PC-3 (cell line): ENCODE results near the gene NCOR2. TPM values are rescaled to one million over a fixed set of nuclear protein-coding genes. Genes with fewer than 3 reads are reported as not detected.

Experiments
- ATAC-seq: fragments of 200-7000 bp; cut with Tn5 transposase; 2 replicates; pipeline ENCODE4 v1.9.1; 2020; ENCODE audit warnings: mild to moderate bottlenecking, moderate library complexity
- BruUV-seq: library from RNA; stranded (reverse); fragments of 400-500 nt; replicated peaks from 2 replicates; lab custom pipeline; 2021; lab: Mats Ljungman, UMichigan
- CTCF ChIA-PET: fragments of 300-600 bp; sonication (Branson Sonifier 250); formaldehyde crosslinking; loops from one replicate; lab custom pipeline; 2022; ENCODE audit warnings: antibody characterized with exemption; lab: Charles Lee
- POLR2A ChIA-PET: fragments of 300-600 bp; sonication (Branson Sonifier 250); formaldehyde crosslinking; loops from one replicate; lab custom pipeline; 2022; ENCODE audit warnings: antibody characterized with exemption; ENCODE audit not compliant: unreplicated experiment; lab: Charles Lee
- DNase-seq: peaks from one replicate; pipeline ENCODE4 v3.0.0-alpha.2; 2015
- H2AFZ ChIP-seq: fragments of 300-600 bp; sonication (generic); 2 replicates; pipeline ENCODE4 v1.6.0; 2016; ENCODE audit warnings: antibody characterized with exemption, low read length
- H3F3A ChIP-seq: fragments of 300-600 bp; sonication (generic); one replicate; pipeline ENCODE4 v1.6.0; 2017; ENCODE audit warnings: antibody characterized with exemption, low read length, control low read depth, mild to moderate bottlenecking; ENCODE audit not compliant: unreplicated experiment
- H3K27ac ChIP-seq: fragments of 300-600 bp; sonication (generic); 2 replicates; pipeline ENCODE4 v1.5.1; 2016; ENCODE audit warnings: mild to moderate bottlenecking, low read length
- H3K27me3 ChIP-seq: fragments of 300-600 bp; sonication (generic); 2 replicates; pipeline ENCODE4 v1.6.1; 2016; ENCODE audit warnings: low read length, mixed read lengths
- H3K36me3 ChIP-seq: fragments of 300-600 bp; sonication (generic); 2 replicates; pipeline ENCODE4 v1.6.1; 2016; ENCODE audit warnings: low read depth, mixed run types, low read length, mixed read lengths
- H3K4me1 ChIP-seq: fragments of 300-600 bp; sonication (generic); 2 replicates; pipeline ENCODE4 v1.5.1; 2016; ENCODE audit warnings: low read length; ENCODE audit not compliant: insufficient read depth
- H3K4me2 ChIP-seq: fragments of 300-600 bp; sonication (generic); 2 replicates; pipeline ENCODE4 v1.6.0; 2016; ENCODE audit warnings: low read length
- H3K4me3 ChIP-seq: fragments of 300-600 bp; sonication (generic); 2 replicates; pipeline ENCODE4 v1.5.1; 2016; ENCODE audit warnings: mild to moderate bottlenecking, low read length, mixed read lengths
- H3K79me2 ChIP-seq: fragments of 300-600 bp; sonication (generic); 2 replicates; pipeline ENCODE4 v1.6.1; 2017; ENCODE audit warnings: low read length, mixed read lengths
- H3K9ac ChIP-seq: fragments of 300-600 bp; sonication (generic); 2 replicates; pipeline ENCODE4 v1.6.0; 2016; ENCODE audit warnings: mild to moderate bottlenecking, low read length
- H3K9me2 ChIP-seq: fragments of 300-600 bp; sonication (generic); replicated peaks from 2 replicates; pipeline ENCODE4 v1.6.1; 2016; ENCODE audit warnings: mixed run types, low read length, mixed read lengths
- H3K9me3 ChIP-seq: fragments of 300-600 bp; sonication (generic); 2 replicates; pipeline ENCODE4 v1.6.1; 2016; ENCODE audit warnings: low read length, mixed read lengths
- H4K20me1 ChIP-seq: fragments of 300-600 bp; sonication (generic); 2 replicates; pipeline ENCODE4 v1.6.1; 2016; ENCODE audit warnings: low read length, mixed read lengths
- CTCF ChIP-seq: fragments of 300-600 bp; sonication (generic); conservative IDR thresholded peaks from 2 replicates; pipeline ENCODE4 v1.5.1; 2017; ENCODE audit warnings: antibody characterized with exemption, low read depth, mild to moderate bottlenecking, low read length
- EZH2 ChIP-seq: fragments of 300-600 bp; sonication (generic); IDR thresholded peaks from one replicate; pipeline ENCODE4 v1.6.1; 2017; ENCODE audit warnings: antibody characterized with exemption, mild to moderate bottlenecking, low read length; ENCODE audit not compliant: unreplicated experiment
- EZH2phosphoT487 ChIP-seq: fragments of 300-600 bp; sonication (generic); IDR thresholded peaks from 2 replicates; pipeline ENCODE4 v1.6.1; 2018; ENCODE audit warnings: mild to moderate bottlenecking, antibody characterized with exemption, low read length, borderline replicate concordance
- intact Hi-C: fragments of 100-400 bp; cut with micrococcal nuclease; formaldehyde crosslinking; loops from 2 replicates; pipeline ENCODE4 v1.9.0; 2023
- total RNA-seq: library from RNA; depleted of rRNA; stranded (reverse); fragments of >200 nt; gene quantifications from 2 replicates; pipeline ENCODE4 v1.2.3, GENCODE V29; 2014

NCOR2 gene
- total RNA-seq, 1 experiment from 2014 or later, result 117 TPM

DNA sequence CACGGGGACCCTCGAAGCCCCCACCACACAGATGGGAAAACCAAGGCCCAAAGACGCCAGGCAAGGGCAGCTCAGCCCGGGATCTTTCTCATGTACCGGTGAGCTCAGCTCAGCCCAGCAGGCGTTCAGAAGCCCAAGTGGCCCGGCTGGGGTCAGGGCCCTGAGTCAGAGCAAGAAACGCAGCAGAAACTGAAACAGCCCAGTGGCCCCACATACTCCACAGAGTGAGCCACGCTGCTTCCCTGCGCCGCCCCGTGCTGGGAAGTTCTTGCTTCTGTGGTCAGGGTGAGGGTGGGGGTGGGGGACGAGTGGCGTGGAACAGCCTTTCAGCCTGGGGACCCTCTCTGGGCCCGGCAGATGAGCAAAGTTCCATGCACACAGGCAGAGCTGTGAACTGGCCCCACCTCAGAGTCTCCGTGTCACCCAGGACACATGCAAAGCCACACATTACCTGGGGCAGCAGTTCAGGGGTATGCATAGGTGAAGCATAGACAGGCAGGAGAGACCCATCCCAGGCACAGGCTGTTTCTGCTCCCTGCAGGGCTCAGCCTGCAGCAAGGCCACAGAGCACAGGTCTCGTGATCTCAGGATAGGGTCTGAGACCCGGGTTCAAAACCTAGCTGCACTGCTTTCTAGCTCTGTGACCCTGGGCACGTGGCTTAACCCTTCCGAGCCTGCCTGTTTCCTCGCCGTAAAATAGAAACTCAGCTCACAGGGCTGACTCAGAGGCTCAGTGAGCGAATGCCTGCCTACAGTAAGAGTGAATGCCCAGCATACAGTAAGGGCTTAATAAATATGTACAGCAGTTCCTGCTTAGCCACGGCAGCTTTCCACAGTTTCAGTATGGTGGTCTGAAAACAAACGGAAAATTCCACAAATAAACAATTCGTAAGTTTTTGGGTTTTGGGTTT, 21.6 kb downstream of the NCOR2 start:
- CTCF ChIA-PET, result no interaction called here
- H3K9me3 ChIP-seq, result no peaks in the 10 kb centered on the region
- DNase-seq, result no peak
- peaks cover 5% of the 10 kb centered on the region; the same call in 1 of the 2 replicates for H3K36me3 ChIP-seq
- no peak overlapping the region for H3K4me2 ChIP-seq
- H3K9ac ChIP-seq, result no peak overlapping the region
- POLR2A ChIA-PET, result no interaction called here
- H2AFZ ChIP-seq, result no peak overlapping the region
- no peaks in the 10 kb centered on the region for H3F3A ChIP-seq
- peaks cover 47% of the 10 kb centered on the region; the same call in 1 of the 2 replicates for H4K20me1 ChIP-seq
- H3K9me2 ChIP-seq, result no peaks in the 10 kb centered on the region
- ATAC-seq, result no peak
- H3K27me3 ChIP-seq, result no peaks in the 10 kb centered on the region
- no peak overlapping the region for H3K27ac ChIP-seq
- TF ChIP-seq CTCF (no peak), EZH2phosphoT487 (no peak), EZH2 (no peak)
- H3K4me3 ChIP-seq, result no peak overlapping the region
- intact Hi-C loops, result no loop called here
- peaks cover 71% of the 10 kb centered on the region for H3K79me2 ChIP-seq
- peaks cover 17% of the 10 kb centered on the region for H3K4me1 ChIP-seq
- no TSS peak for BruUV-seq

- peaks cover 65% of the 10 kb centered on the region for H3K79me2 ChIP-seq
- peaks cover 42% of the 10 kb centered on the region; the same call in 1 of the 2 replicates for H4K20me1 ChIP-seq
- ChIA-PET POLR2A (no interaction called here), CTCF (no interaction called here)
- H3F3A ChIP-seq, result no peaks in the 10 kb centered on the region
- TF ChIP-seq CTCF, result no peak
- no peak overlapping the region for H3K27ac ChIP-seq
- H3K36me3 ChIP-seq, result peaks cover 5% of the 10 kb centered on the region; the same call in 1 of the 2 replicates
- DNase-seq (no peak), ATAC-seq (no peak)
- no TSS peak for BruUV-seq
- no peak overlapping the region for H3K9ac ChIP-seq
- no peak overlapping the region for H3K4me3 ChIP-seq
- no peak overlapping the region for H2AFZ ChIP-seq
- no peaks in the 10 kb centered on the region for H3K9me2 ChIP-seq
- H3K27me3 ChIP-seq, result no peaks in the 10 kb centered on the region
- peaks cover 9% of the 10 kb centered on the region for H3K4me1 ChIP-seq
- intact Hi-C loops, result no loop called here
- no peaks in the 10 kb centered on the region for H3K9me3 ChIP-seq
- H3K4me2 ChIP-seq, result no peak overlapping the region
Measured at GRCh38 chr12:124544983-124545382, 22.4 kb downstream of the NCOR2 start.
